HG02623 (cell line): ENCODE measurements around the gene SULT1C4.

Experiments used
- ATAC-seq: cut with Tn5 transposase; IDR thresholded peaks from one replicate; pipeline ENCODE4 v1.9.1; 2021; ENCODE audit warnings: moderate library complexity; ENCODE audit not compliant: unreplicated experiment

SULT1C4 gene

GRCh38 chr2:108369153-108369552 is 8.6 kb upstream of the SULT1C4 start:
- no peak for ATAC-seq

GRCh38 chr2:108370080-108370479 is 7.7 kb upstream of the SULT1C4 start:
- ATAC-seq: no peak

GRCh38 chr2:108376774-108377173 is 980 bp upstream of the SULT1C4 start:
- no peak for ATAC-seq

GRCh38 chr2:108377401-108377800 is 353 bp upstream of the SULT1C4 start:
- ATAC-seq: no peak

- ATAC-seq: no peak
Measured at GRCh38 chr2:108378851-108379250, 1.1 kb downstream of the SULT1C4 start.

- ATAC-seq: no peak
Measured at GRCh38 chr2:108382196-108382595, 4.4 kb downstream of the SULT1C4 start.

- ATAC-seq: no peak
Measured at GRCh38 chr2:108383146-108383830, 5.5 kb downstream of the SULT1C4 start.

- no peak for ATAC-seq
Measured at GRCh38 chr2:108384662-108385393, 7.1 kb downstream of the SULT1C4 start.

GRCh38 chr2:108385411-108386071 is 7.8 kb downstream of the SULT1C4 start:
- peak; percentile 77 for ATAC-seq

GRCh38 chr2:108388045-108388444 is 10.3 kb downstream of the SULT1C4 start:
- no peak for ATAC-seq

GRCh38 chr2:108390340-108390739 is 12.6 kb downstream of the SULT1C4 start:
- ATAC-seq: no peak

- ATAC-seq: no peak
Measured at GRCh38 chr2:108392029-108392428, 14.3 kb downstream of the SULT1C4 start.

- ATAC-seq: no peak
Measured at GRCh38 chr2:108393197-108393596, 15.4 kb downstream of the SULT1C4 start.

- ATAC-seq: no peak
Measured at GRCh38 chr2:108395155-108395554, 17.4 kb downstream of the SULT1C4 start.

GRCh38 chr2:108396845-108397244 is 19.1 kb downstream of the SULT1C4 start:
- no peak for ATAC-seq

GRCh38 chr2:108399479-108399878 is 21.7 kb downstream of the SULT1C4 start:
- no peak for ATAC-seq

- no peak for ATAC-seq
Measured at GRCh38 chr2:108401800-108402199, 24.0 kb downstream of the SULT1C4 start.

GRCh38 chr2:108403494-108403893 is 25.7 kb downstream of the SULT1C4 start:
- ATAC-seq: no peak

- no peak for ATAC-seq
Measured at GRCh38 chr2:108404784-108405397, 27.1 kb downstream of the SULT1C4 start.

- no peak for ATAC-seq
Measured at GRCh38 chr2:108407864-108408729, 30.3 kb downstream of the SULT1C4 start.

GRCh38 chr2:108409768-108410167 is 32.0 kb downstream of the SULT1C4 start:
- ATAC-seq: no peak
